H9 (cell line): ENCODE measurements around the gene KRTAP10-9. TPM values are rescaled to one million over a fixed set of nuclear protein-coding genes. Genes with fewer than 3 reads are reported as not detected.

Source experiments
- DNase-seq: peaks from one replicate; pipeline ENCODE4 v3.0.0-alpha.2; 2017
- H2AFZ ChIP-seq: one replicate; pipeline ENCODE4 v1.6.1; 2013; ENCODE audit warnings: mild to moderate bottlenecking, low read length, control low read depth, moderate library complexity
- H2AK5ac ChIP-seq: 2 replicates; pipeline ENCODE4 v1.6.1; 2013; ENCODE audit warnings: low read length, control low read depth, mixed read lengths; ENCODE audit not compliant: insufficient read length
- H2BK120ac ChIP-seq: one replicate; pipeline ENCODE4 v1.6.1; 2013; ENCODE audit warnings: low read depth, mild to moderate bottlenecking, low read length, control low read depth, inconsistent platforms; ENCODE audit not compliant: poor library complexity, severe bottlenecking
- H2BK12ac ChIP-seq: 2 replicates; pipeline ENCODE4 v1.6.1; 2013; ENCODE audit warnings: low read length, control low read depth, mixed read lengths, low read depth; ENCODE audit not compliant: insufficient read length
- H2BK15ac ChIP-seq: 2 replicates; pipeline ENCODE4 v1.6.1; 2013; ENCODE audit warnings: low read depth, low read length, control low read depth
- H2BK20ac ChIP-seq: one replicate; pipeline ENCODE4 v1.6.1; 2013; ENCODE audit warnings: low read depth, mild to moderate bottlenecking, low read length, control low read depth, inconsistent platforms; ENCODE audit not compliant: poor library complexity, severe bottlenecking
- H2BK5ac ChIP-seq: 2 replicates; pipeline ENCODE4 v1.6.1; 2013; ENCODE audit warnings: low read length, control low read depth, mixed read lengths; ENCODE audit not compliant: insufficient read length
- H3K14ac ChIP-seq: 2 replicates; pipeline ENCODE4 v1.6.1; 2013; ENCODE audit warnings: low read length, control low read depth; ENCODE audit not compliant: insufficient read depth
- H3K18ac ChIP-seq: 2 replicates; pipeline ENCODE4 v1.6.1; 2013; ENCODE audit warnings: low read depth, mild to moderate bottlenecking, mixed read lengths, low read length, control low read depth; ENCODE audit not compliant: insufficient read length
- H3K23ac ChIP-seq: 2 replicates; pipeline ENCODE4 v1.6.1; 2013; ENCODE audit warnings: low read length, control low read depth, mixed read lengths, low read depth; ENCODE audit not compliant: insufficient read length
- H3K23me2 ChIP-seq: 2 replicates; pipeline ENCODE4 v1.6.1; 2013; ENCODE audit warnings: low read depth, mild to moderate bottlenecking, mixed read lengths, low read length, control low read depth; ENCODE audit not compliant: insufficient read length, poor library complexity, severe bottlenecking
- H3K27ac ChIP-seq: 2 replicates; pipeline ENCODE4 v1.5.1; 2013; ENCODE audit warnings: low read length, control low read depth, mixed read lengths, low read depth; ENCODE audit not compliant: insufficient read length
- H3K27me3 ChIP-seq: 2 replicates; pipeline ENCODE4 v1.6.1; 2013; ENCODE audit warnings: low read length, control low read depth, inconsistent platforms; ENCODE audit not compliant: insufficient read depth
- H3K4ac ChIP-seq: 2 replicates; pipeline ENCODE4 v1.6.1; 2013; ENCODE audit warnings: low read depth, mild to moderate bottlenecking, control low read depth, inconsistent platforms, low read length, moderate library complexity
- H3K4me1 ChIP-seq: 2 replicates; pipeline ENCODE4 v1.6.1; 2013; ENCODE audit warnings: low read length, control low read depth, inconsistent platforms; ENCODE audit not compliant: insufficient read depth
- H3K4me2 ChIP-seq: 2 replicates; pipeline ENCODE4 v1.6.1; 2013; ENCODE audit warnings: low read length, control low read depth, mixed read lengths; ENCODE audit not compliant: insufficient read length, insufficient read depth
- H3K56ac ChIP-seq: 2 replicates; pipeline ENCODE4 v1.6.1; 2013; ENCODE audit warnings: low read depth, mild to moderate bottlenecking, mixed read lengths, low read length, control low read depth; ENCODE audit not compliant: insufficient read length
- H3K79me1 ChIP-seq: 2 replicates; pipeline ENCODE4 v1.6.1; 2013; ENCODE audit warnings: low read depth, mild to moderate bottlenecking, moderate library complexity, low read length, control low read depth, inconsistent platforms; ENCODE audit not compliant: insufficient read depth, poor library complexity, severe bottlenecking
- H3K79me2 ChIP-seq: 2 replicates; pipeline ENCODE4 v1.6.1; 2013; ENCODE audit warnings: low read length, control low read depth, inconsistent platforms; ENCODE audit not compliant: insufficient read depth
- H3K9ac ChIP-seq: 2 replicates; pipeline ENCODE4 v1.6.1; 2013; ENCODE audit warnings: low read length, control low read depth, mixed read lengths; ENCODE audit not compliant: insufficient read length; ENCODE audit errors: extremely low read depth
- H3K9me3 ChIP-seq: one replicate; pipeline ENCODE4 v1.6.1; 2013; ENCODE audit warnings: low read depth, low read length, inconsistent platforms; ENCODE audit not compliant: control insufficient read depth
- H3T11ph ChIP-seq: one replicate; pipeline ENCODE4 v1.6.1; 2013; ENCODE audit warnings: mild to moderate bottlenecking, low read length, control low read depth, inconsistent platforms
- H4K20me1 ChIP-seq: one replicate; pipeline ENCODE4 v1.6.1; 2013; ENCODE audit not compliant: control insufficient read depth, insufficient read length, insufficient read depth
- H4K5ac ChIP-seq: 2 replicates; pipeline ENCODE4 v1.6.1; 2013; ENCODE audit warnings: low read depth, mild to moderate bottlenecking, mixed read lengths, low read length, control low read depth; ENCODE audit not compliant: insufficient read length
- H4K8ac ChIP-seq: replicated peaks from 2 replicates; pipeline ENCODE4 v1.6.1; 2013; ENCODE audit warnings: low read length, control low read depth, mixed read lengths, low read depth; ENCODE audit not compliant: insufficient read length
- H4K91ac ChIP-seq: 2 replicates; pipeline ENCODE4 v1.6.1; 2013; ENCODE audit warnings: low read depth, mild to moderate bottlenecking, moderate library complexity, mixed read lengths, low read length, control low read depth; ENCODE audit not compliant: insufficient read length
- H3K27ac Mint-ChIP-seq, 3 experiments: 2 replicates in 2 of 3; 3 replicates in 1 of 3; pipeline ENCODE4 v1.8.0; 2020 to 2021; ENCODE audit warnings: mixed read lengths in 3 of 3, mild to moderate bottlenecking in 1 of 3, moderate library complexity in 1 of 3
- H3K27me3 Mint-ChIP-seq: 2 replicates; pipeline ENCODE4 v1.8.0; 2021; ENCODE audit warnings: low read depth, mild to moderate bottlenecking, moderate library complexity, mixed read lengths
- H3K36me3 Mint-ChIP-seq, 3 experiments: 2 replicates in 2 of 3; 3 replicates in 1 of 3; pipeline ENCODE4 v1.8.0; 2020 to 2021; ENCODE audit warnings: low read depth in 3 of 3, mixed read lengths in 3 of 3; ENCODE audit not compliant: insufficient read depth in 1 of 3
- H3K4me1 Mint-ChIP-seq, 2 experiments: 2 replicates each; pipeline ENCODE4 v1.8.0; 2020; ENCODE audit warnings: mixed read lengths in 2 of 2
- H3K4me3 Mint-ChIP-seq, 2 experiments: 2 replicates in 1 of 2; 3 replicates in 1 of 2; pipeline ENCODE4 v1.8.0; 2020 to 2021; ENCODE audit warnings: mild to moderate bottlenecking in 2 of 2, mixed read lengths in 2 of 2, moderate library complexity in 1 of 2
- H3K9me3 Mint-ChIP-seq, 2 experiments: 2 replicates in 1 of 2; 3 replicates in 1 of 2; pipeline ENCODE4 v1.8.0; 2020; ENCODE audit warnings: mild to moderate bottlenecking in 2 of 2, mixed read lengths in 2 of 2, moderate library complexity in 1 of 2
- CTCF ChIP-seq: fragments of 200-600 bp; sonication (generic); conservative IDR thresholded peaks from 3 replicates; pipeline ENCODE4 v1.8.0; 2021; ENCODE audit warnings: antibody characterized with exemption, mild to moderate bottlenecking
- WGBS: extraction: QIAGEN DNeasy Blood & Tissue Kit; methylation state at CpG from one replicate; pipeline ENCODE4 v1.1.7; 2013; ENCODE audit warnings: missing lambda C conversion rate, low lambda C conversion rate, mixed read lengths; ENCODE audit not compliant: insufficient read length; ENCODE audit errors: extremely low coverage; 5-methylcytosine and 5-hydroxymethylcytosine counted together
- total RNA-seq: library from RNA; stranded (reverse); gene quantifications from 2 replicates; pipeline ENCODE4 v1.2.1, GENCODE V29; 2021

Gene KRTAP10-9
- total RNA-seq, 1 experiment from 2014 or later = not detected

- Histone ChIP-seq H4K91ac (no peak overlapping the region), H3K27me3 (no peaks in the 10 kb centered on the region), H3K27ac (no peak overlapping the region), H3T11ph (no peak overlapping the region), H2BK15ac (no peak overlapping the region), H3K18ac (no peak overlapping the region), H3K56ac (no peak overlapping the region), H3K4me2 (no peak overlapping the region), H4K5ac (no peak overlapping the region), H3K4ac (no peak overlapping the region), H2BK120ac (no peak overlapping the region), H2BK20ac (no peak overlapping the region), H3K79me1 (no peaks in the 10 kb centered on the region), H2AK5ac (no peak overlapping the region), H3K79me2 (no peaks in the 10 kb centered on the region), H4K20me1 (no peaks in the 10 kb centered on the region), H3K4me1 (no peaks in the 10 kb centered on the region; the same call in 1 of the 2 replicates), H2BK12ac (no peak overlapping the region), H3K14ac (no peak overlapping the region), H3K23ac (no peak overlapping the region), H3K23me2 (no peaks in the 10 kb centered on the region), H3K9me3 (no peaks in the 10 kb centered on the region), H2AFZ (no peak overlapping the region), H2BK5ac (no peak overlapping the region), H4K8ac (no peak overlapping the region), H3K9ac (no peak overlapping the region)
- no CpG with 5 or more reads among the region's 2 CpGs for WGBS
- no peak overlapping the region for H3K4me3 Mint-ChIP-seq
- DNase-seq = no peak
- peaks cover 7% of the 10 kb centered on the region; the same call in 1 of the 2 replicates for H3K27me3 Mint-ChIP-seq
- TF ChIP-seq CTCF = no peak
- H3K27ac Mint-ChIP-seq = no peak overlapping the region
- no peaks in the 10 kb centered on the region for H3K36me3 Mint-ChIP-seq
- peaks cover 26 to 27% of the 10 kb centered on the region in 2 experiments for H3K4me1 Mint-ChIP-seq
- peaks cover 0 to 3% of the 10 kb centered on the region in 2 experiments; a peak in 2 of 5 replicates for H3K9me3 Mint-ChIP-seq
Observed at GRCh38 chr21:44589094-44589493, 37.8 kb upstream of the KRTAP10-9 start.
